Lung microvascular endothelial cell (primary cell): ENCODE data around the gene CDH13. TPM values are rescaled to one million over a fixed set of nuclear protein-coding genes. Genes with fewer than 3 reads are reported as not detected.

ENCODE experiments used
- DNase-seq, 2 donors: peaks; one replicate each; pipeline versions ENCODE4 v3.0.0 to v3.0.0-alpha.2; 2010; ENCODE audit warnings: low read depth in 2 of 2
- total RNA-seq: library from RNA; depleted of rRNA; stranded (reverse); fragments of >200 nt; gene quantifications from 2 replicates; pipeline ENCODE4 v1.2.1, GENCODE V29; 2014

The CDH13 gene
- total RNA-seq, 1 donor from 2014 or later: 14.5 TPM

DNA sequence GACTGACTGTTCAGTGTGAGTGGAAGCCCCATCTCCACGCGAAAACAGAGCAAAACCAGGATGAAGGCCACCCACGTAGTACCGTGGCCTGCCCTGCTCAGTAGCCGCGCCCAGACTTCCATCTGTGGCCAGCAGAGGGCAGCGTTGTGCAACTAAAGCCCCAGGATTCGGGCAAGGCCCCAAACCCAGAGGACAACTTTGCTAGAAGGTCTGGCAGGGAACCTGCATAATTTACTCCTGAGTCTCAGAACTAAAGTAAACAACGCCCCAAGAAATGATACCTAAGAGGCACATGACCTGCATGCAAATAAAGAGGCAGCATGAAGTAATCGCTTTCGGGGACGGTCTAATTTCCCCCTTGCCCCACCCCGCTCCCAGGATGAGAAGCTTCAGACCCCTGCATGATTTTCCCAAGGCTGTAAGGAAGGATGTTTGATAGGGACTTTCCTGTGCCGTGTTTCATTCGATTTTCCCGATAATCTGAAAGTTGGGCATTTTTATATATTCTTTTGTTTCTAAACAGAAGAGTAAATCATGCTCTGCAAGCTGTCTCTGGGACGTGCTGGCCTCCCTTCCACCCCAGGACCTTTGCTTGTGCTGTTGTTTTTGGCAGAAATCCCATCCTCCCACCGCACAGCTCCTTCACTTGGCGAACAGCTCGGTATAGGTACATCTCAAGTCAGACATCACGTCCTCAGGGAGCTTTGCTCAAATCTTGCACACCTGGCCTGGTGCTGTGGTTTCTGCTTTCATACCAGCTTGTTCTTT lies 1199.6 kb downstream of the CDH13 start:
- DNase-seq: peak; percentile 63 to 74

DNA sequence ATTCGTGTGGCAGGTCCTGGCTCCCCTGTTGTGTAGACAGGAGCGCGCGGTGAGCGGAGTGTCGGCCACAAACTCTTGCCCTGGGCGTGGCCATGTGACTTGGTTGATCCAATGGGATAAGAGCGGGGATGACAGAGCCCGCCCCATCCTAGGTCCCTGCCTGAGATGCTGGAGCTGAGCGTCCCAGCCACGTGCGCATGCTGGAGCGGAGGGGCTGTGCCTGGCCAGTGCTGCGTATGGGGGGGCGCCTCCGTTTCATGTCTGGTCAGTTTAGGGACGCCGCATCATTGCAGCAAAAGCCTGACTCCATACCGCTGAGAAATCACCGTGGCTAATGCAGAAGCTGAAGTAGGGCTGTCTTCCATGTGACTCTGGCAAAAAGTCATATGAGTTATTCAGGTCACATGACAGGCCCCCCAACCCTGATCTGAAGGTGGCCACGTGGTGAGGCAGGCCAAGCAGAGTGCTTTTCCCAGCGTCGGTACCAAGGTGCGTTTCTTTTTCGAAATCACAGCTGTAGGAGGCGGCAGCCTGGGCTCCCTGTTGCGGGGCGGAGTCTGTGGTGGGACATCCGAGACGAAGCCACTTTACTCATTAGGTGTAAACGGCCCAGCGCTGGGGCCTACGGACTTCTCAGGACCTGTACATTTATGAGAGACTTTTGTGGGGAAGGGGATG lies 1203.5 kb downstream of the CDH13 start:
- no peak for DNase-seq

DNA sequence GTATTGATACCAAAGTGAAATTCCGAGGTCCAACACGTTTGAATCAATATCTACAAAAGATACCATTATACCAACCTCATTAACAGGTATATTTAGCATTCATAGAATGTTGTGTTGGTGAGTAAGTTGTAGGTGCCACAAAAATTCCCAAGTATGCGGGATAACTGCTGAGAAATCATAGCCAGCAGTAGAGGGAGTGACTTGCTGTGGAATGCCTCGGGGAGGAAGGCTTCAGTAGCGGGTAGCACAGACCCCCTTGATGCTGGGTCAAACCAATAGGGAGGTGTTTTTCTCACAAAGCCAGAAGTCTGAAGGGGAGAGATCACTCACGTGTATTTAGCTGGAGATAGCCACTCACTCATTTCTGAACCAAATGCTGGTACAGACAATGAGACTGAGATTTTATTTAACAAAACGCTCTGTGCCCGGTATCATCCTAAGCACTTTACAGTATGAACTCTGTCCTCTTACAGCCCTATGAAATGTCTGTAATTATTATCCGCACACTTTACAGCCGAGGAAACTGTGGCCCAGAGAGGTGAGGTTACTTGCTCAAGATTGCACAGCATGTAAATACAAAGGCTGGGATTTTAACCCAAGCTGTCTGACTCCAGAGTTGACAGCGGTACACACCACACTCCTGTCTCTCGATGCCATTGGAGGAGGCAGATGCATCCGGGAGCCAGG lies 1204.1 kb downstream of the CDH13 start:
- DNase-seq: no peak

DNA sequence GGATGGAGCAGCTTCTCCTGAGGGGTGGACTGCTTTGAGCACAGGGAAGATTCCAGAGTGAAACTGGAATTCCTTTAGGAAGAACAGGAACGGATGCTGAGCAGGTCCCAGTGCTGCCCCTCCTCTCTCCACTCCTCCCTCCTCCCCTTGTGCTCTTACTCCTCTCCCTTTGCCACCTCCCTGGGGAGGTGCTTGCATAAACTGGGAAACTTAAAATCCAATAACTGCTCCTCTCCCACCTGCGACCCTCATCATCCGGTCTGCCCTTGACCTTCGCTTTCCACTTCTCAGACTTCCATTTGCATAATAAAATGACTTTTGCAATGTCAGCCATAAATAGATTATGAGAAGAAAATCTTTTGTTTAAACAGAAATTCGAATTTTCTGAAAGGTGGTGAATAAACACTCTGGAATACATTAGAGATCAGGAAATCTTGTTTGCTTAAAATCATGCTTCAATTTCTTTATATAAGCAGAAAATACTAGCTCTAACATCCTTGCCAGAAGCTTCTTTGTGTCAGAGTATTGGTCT lies 1204.8 kb downstream of the CDH13 start:
- DNase-seq: no peak

GRCh38 chr16:83833921-83834320 lies 1207.2 kb downstream of the CDH13 start:
- no peak for DNase-seq

- peak; percentile 89 to 90 for DNase-seq
Measured at GRCh38 chr16:83835586-83836566, 1209.1 kb downstream of the CDH13 start.

DNA sequence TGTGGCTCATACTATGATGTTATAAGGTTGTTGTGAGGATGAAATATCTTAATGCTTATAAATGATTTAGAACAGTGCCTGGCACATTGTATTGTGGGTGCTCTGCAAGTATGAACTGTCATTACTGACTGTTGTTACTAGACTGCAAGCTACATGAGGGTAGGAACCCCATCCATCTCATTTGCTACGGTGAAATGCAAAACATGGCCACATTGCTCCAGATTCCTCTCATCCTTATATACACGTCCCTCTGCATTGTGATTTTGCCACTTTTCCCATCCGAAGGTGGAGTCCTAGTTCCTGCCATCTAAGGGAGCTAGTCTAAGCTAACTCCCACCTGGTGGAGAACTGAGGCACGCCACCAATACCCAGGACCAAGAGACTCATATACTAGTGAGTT lies 1210.8 kb downstream of the CDH13 start:
- no peak for DNase-seq

DNA sequence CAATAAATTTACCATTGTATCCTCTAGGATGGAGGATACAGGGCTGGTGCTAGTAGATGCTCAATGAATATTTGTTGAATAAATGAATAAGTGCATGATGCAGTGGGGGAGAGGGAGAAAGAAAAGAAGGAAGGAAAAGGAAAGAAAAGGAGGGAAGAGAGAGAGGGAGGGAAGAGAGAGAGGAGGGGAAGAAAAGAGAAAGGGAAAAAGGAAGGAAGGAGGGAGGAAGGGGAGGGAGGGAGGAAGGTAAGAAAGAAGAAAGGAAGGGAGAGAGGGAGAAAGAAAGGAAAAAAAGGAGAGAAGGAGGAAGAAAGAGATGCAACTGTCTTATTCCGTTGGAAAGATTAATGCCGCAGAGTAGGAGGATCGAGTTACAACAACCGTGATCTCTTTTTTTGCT lies 1211.4 kb downstream of the CDH13 start:
- no peak for DNase-seq

GRCh38 chr16:83839561-83839960 lies 1212.8 kb downstream of the CDH13 start:
- DNase-seq: no peak

DNA sequence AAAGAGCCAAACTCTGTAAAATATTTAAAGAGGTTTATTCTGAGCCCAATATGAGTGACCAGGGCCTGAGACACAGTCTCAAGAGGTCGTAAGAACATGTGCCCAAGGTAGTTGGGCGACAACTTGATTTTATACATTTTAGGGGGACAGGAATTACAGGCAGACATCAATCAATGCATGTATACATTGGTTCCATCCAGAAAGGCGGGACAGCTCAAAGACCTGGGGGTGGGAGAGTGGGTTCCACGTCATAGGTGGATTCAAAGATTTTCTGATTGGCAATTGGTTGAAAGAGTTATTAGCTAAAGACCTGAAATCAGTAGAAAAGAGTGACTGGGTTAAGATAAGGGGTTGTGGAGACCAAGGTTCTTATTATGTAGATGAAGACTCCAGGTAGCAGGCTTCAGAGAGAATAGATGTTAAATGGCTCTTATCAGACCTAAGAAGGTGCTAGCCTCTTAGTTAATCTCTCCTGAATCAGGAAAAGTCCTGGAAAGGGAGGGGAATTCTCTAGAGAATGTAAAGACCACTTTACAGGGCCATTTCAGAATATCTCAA lies 1213.4 kb downstream of the CDH13 start:
- DNase-seq: no peak

- DNase-seq: no peak
Measured at GRCh38 chr16:83842291-83842690, 1215.5 kb downstream of the CDH13 start.

- no peak for DNase-seq
Measured at GRCh38 chr16:83842756-83843507, 1216.2 kb downstream of the CDH13 start.

- DNase-seq: no peak
Measured at GRCh38 chr16:83843657-83844056, 1216.9 kb downstream of the CDH13 start.

DNA sequence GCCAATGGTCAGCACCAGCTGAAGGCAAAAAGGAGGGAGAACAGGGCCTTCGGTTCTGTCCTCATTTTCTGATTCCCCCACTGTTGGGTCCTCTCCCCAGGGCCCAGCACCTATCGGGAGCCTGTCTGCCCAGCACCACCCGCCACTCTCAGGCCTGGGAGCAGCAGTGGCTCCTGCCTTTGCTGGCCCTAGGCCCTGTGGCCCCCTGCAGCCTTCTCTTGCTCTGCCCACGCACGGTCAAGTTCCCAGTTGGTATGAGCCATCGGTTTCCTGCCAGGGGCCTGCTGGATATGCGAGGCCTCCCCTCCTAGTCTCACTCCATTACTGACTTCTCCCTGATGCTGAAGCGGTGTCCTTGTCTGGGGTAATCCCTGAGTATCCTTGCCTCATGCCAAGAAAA lies 1218.5 kb downstream of the CDH13 start:
- DNase-seq: no peak

DNA sequence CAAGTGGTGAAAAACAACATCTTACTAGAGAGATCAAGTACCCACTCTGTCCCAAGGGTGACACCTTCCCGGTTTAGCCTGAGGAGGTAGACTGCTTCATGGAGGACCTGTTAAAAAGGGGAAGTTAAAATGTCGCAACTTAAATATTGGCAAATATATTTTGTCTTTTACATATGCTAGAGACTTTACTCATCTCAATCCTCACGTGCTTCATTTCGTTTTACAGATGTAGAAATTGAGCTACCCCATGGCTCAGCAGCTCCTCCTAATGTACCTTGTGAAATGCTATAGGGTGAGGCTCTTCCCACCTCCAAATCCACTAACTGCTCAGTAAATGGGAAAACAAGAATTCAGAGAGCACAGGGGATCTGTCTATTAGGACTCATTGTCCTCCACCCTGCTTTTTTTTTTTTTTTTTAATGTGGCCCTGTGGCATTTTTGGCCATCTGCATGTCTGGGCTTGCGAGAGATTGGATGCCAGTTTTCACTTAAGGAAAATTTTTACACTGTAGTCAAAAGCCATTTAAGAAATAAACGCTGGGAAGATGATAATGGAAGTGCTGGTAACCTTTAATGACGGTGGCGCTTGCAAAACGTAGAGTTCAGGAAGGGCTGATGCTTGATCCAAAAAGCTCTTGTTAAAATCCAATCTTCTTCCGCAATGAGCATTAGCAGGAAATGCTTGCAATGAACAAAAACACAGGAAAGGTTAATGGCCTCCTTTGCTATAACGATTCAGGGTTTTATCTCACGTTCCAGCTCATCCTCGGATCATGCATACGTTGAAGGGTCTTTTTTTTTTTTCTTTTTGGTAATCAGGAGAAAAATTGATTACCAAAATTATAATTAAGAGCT lies 1220.8 kb downstream of the CDH13 start:
- peak; percentile 12 to 83 for DNase-seq

DNA sequence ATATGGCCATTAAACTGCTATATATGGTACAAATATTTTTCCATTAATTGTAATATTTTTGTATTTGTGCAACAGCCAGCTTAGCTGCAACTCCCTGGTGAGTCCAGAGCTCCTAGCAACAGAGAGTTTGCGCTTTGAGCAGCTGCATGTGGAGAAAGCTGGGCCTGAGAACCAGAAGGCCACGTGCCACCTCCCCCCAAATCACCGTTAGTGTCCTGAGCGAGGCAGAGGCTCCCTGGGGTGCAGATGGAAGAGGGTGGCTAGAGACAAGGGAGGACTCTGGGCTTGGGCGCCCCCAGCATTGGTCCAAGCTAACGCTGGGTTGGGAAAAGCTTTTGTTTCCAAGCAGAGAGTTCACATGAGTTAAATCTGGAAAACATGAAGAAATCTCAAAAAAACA lies 1222.7 kb downstream of the CDH13 start:
- DNase-seq: no peak
